Neural cell (in vitro differentiated cells): Measurements from ENCODE around the gene GRK7. TPM values are rescaled to one million over a fixed set of nuclear protein-coding genes. Genes with fewer than 3 reads are reported as not detected.

Source experiments
- H2AFZ ChIP-seq: fragments of 200-600, 300-800 bp; sonication (generic), shearing (Covaris generic); 2 replicates; pipeline ENCODE4 v1.6.0; 2014; ENCODE audit warnings: low read depth, mild to moderate bottlenecking, antibody characterized with exemption, low read length, moderate library complexity
- H3F3A ChIP-seq: fragments of 200-600 bp; shearing (Covaris generic); 2 replicates; pipeline ENCODE4 v1.6.1; 2016; ENCODE audit warnings: mild to moderate bottlenecking, moderate library complexity, mixed read lengths, antibody characterized with exemption, low read length; ENCODE audit not compliant: insufficient read depth, poor library complexity, severe bottlenecking
- H3K27ac ChIP-seq: fragments of 200-600, 300-800 bp; sonication (generic), shearing (Covaris generic); 2 replicates; pipeline ENCODE4 v1.5.1; 2014; ENCODE audit warnings: mild to moderate bottlenecking, low read length, moderate library complexity
- H3K27me3 ChIP-seq: fragments of 300-800, 200-600 bp; sonication (generic), shearing (Covaris generic); 2 replicates; pipeline ENCODE4 v1.6.0; 2014; ENCODE audit warnings: mild to moderate bottlenecking, low read depth, low read length, moderate library complexity; ENCODE audit not compliant: insufficient read depth
- H3K36me3 ChIP-seq: fragments of 300-800, 200-600 bp; sonication (generic), shearing (Covaris generic); 2 replicates; pipeline ENCODE4 v1.5.1; 2014; ENCODE audit warnings: mild to moderate bottlenecking, antibody characterized with exemption, low read length, moderate library complexity; ENCODE audit not compliant: insufficient read depth
- H3K4me2 ChIP-seq: fragments of 300-800, 200-600 bp; sonication (generic), shearing (Covaris generic); 2 replicates; pipeline ENCODE4 v1.6.0; 2014; ENCODE audit warnings: mild to moderate bottlenecking, low read length
- H3K4me3 ChIP-seq: fragments of 300-800, 200-600 bp; sonication (generic), shearing (Covaris generic); 2 replicates; pipeline ENCODE4 v1.5.1; 2014; ENCODE audit warnings: mild to moderate bottlenecking, low read length, moderate library complexity
- H3K79me2 ChIP-seq: fragments of 200-600 bp; shearing (Covaris generic); replicated peaks from 2 replicates; pipeline ENCODE4 v1.6.0; 2014; ENCODE audit warnings: mild to moderate bottlenecking, low read length, moderate library complexity; ENCODE audit not compliant: insufficient read depth
- H3K9ac ChIP-seq: fragments of 300-800, 200-600 bp; sonication (generic), shearing (Covaris generic); 2 replicates; pipeline ENCODE4 v1.6.1; 2016; ENCODE audit warnings: mild to moderate bottlenecking, low read length, mixed read lengths
- H3K9me2 ChIP-seq: fragments of 200-600 bp; shearing (Covaris generic); 2 replicates; pipeline ENCODE4 v1.6.1; 2016; ENCODE audit warnings: mild to moderate bottlenecking, low read length, mixed read lengths; ENCODE audit not compliant: insufficient read depth
- H3K9me3 ChIP-seq: fragments of 200-600, 300-800 bp; sonication (generic), shearing (Covaris generic); 2 replicates; pipeline ENCODE4 v1.6.1; 2016; ENCODE audit warnings: mild to moderate bottlenecking, mixed run types, low read length, moderate library complexity, mixed read lengths
- H4K20me1 ChIP-seq: fragments of 200-600 bp; shearing (Covaris generic); 2 replicates; pipeline ENCODE4 v1.6.1; 2016; ENCODE audit warnings: mild to moderate bottlenecking, mixed run types; ENCODE audit not compliant: insufficient read depth
- EP300 ChIP-seq: fragments of 450-650 bp; conservative IDR thresholded peaks from 2 replicates; pipeline ENCODE4 v1.6.1; 2014; ENCODE audit warnings: antibody characterized with exemption, mild to moderate bottlenecking, moderate library complexity; ENCODE audit not compliant: poor library complexity, severe bottlenecking
- EZH2 ChIP-seq: fragments of 200-600, 300-800 bp; shearing (Covaris generic), sonication (generic); IDR thresholded peaks from 2 replicates; pipeline ENCODE4 v1.6.1; 2014; ENCODE audit warnings: antibody characterized with exemption, low read length, borderline replicate concordance, mild to moderate bottlenecking; ENCODE audit not compliant: insufficient read depth, poor library complexity, severe bottlenecking
- MXI1 ChIP-seq: fragments of 450-650 bp; conservative IDR thresholded peaks from 2 replicates; pipeline ENCODE4 v1.6.1; 2014; ENCODE audit warnings: antibody characterized with exemption, mild to moderate bottlenecking; ENCODE audit not compliant: poor library complexity, severe bottlenecking
- POLR2AphosphoS5 ChIP-seq: IDR thresholded peaks from 2 replicates; pipeline ENCODE4 v1.6.1; 2012
- RAD21 ChIP-seq: fragments of 450-650 bp; conservative IDR thresholded peaks from 2 replicates; pipeline ENCODE4 v1.6.1; 2014; ENCODE audit warnings: antibody characterized with exemption, mild to moderate bottlenecking, moderate library complexity
- SMC3 ChIP-seq: fragments of 450-650 bp; conservative IDR thresholded peaks from 2 replicates; pipeline ENCODE4 v1.6.1; 2014; ENCODE audit warnings: antibody characterized with exemption, mild to moderate bottlenecking, moderate library complexity; ENCODE audit not compliant: poor library complexity
- TAF1 ChIP-seq: IDR thresholded peaks from 2 replicates; pipeline ENCODE4 v1.6.1; 2012; ENCODE audit warnings: low read depth
- polyA plus RNA-seq: library from polyadenylated mRNA; depleted of rRNA; stranded (reverse); fragments of >200 nt; gene quantifications from 2 replicates; pipeline ENCODE4 v1.2.3, GENCODE V29; 2014
- TF ChIP-seq, protein P1 (sequence below): fragments of 450-650 bp; IDR thresholded peaks from 2 replicates; pipeline ENCODE4 v1.5.1; 2014; ENCODE audit warnings: antibody characterized with exemption, mild to moderate bottlenecking, moderate library complexity; ENCODE audit not compliant: poor library complexity, severe bottlenecking
- TF ChIP-seq, protein P2 (sequence below): IDR thresholded peaks from 2 replicates; pipeline ENCODE4 v1.6.1; 2012; ENCODE audit warnings: borderline replicate concordance

The GRK7 gene
- polyA plus RNA-seq, 1 donor from 2014 or later = not detected

DNA sequence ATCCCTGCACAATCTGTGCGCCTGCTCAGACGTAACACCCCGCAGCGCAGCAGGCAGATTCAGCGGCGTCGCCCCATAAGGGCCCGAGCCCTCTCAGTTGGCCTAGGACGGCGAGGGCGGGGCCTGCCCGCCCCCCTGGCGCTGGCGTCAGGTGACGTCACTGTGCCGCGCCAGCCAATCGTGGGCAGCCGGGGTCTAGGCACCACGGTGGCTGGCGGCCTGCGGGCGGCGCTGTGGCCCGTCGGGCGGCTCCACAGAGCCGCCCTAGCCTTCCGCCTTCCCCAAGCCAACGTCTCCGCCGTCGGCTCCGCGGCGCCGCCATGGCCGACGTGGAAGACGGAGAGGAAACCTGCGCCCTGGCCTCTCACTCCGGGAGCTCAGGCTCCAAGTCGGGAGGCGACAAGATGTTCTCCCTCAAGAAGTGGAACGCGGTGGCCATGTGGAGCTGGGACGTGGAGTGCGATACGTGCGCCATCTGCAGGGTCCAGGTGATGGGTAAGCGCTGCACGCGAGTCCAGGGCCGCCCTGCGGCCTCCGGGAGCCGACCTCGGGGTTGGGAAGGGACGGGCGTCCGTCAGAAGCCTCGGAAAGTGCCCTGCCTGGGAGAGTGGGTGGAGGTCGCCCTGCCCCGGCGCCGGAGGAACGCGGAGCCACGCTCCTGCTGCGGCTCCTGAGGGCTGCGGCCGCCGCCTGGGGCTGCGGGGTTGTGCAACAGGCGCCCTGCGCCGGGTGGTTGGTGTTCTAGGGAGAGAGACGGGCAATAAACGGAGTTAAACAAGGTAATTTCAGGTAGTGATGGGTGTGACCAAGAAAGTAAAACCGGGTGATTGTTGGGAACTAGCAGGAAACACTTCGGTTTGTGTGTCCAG lies 25.0 kb upstream of the GRK7 start, which contains the start of gene RNF7:
Gene RNF7 (plus strand): TSS at position 277 of the 869 bp plus-strand sequence. CDS start 44 bp downstream, at position 321.
- H3F3A ChIP-seq = no peaks in the 10 kb centered on the region
- H3K36me3 ChIP-seq = no peaks in the 10 kb centered on the region
- H3K27ac ChIP-seq = peak within 1 kb of the TSS; percentile 93
- no peaks in the 10 kb centered on the region for H3K9me2 ChIP-seq
- peak within 1 kb of the TSS; percentile 98 for H3K4me3 ChIP-seq
- no peaks in the 10 kb centered on the region for H3K27me3 ChIP-seq
- H3K79me2 ChIP-seq = peaks cover 43% of the 10 kb centered on the region
- peak within 1 kb of the TSS; percentile 81 for H3K4me2 ChIP-seq
- H2AFZ ChIP-seq = peak within 1 kb of the TSS; percentile 92
- H3K9me3 ChIP-seq = no peaks in the 10 kb centered on the region
- H4K20me1 ChIP-seq = no peaks in the 10 kb centered on the region
- TF ChIP-seq TAF1 (peak; percentile 72), MXI1 (peak; percentile 92), SMC3 (peak; percentile 86), POLR2AphosphoS5 (peak; percentile 74), EP300 (peak; percentile 78), RAD21 (peak; percentile 91), EZH2 (no peak)
- TF ChIP-seq, protein P1, sequence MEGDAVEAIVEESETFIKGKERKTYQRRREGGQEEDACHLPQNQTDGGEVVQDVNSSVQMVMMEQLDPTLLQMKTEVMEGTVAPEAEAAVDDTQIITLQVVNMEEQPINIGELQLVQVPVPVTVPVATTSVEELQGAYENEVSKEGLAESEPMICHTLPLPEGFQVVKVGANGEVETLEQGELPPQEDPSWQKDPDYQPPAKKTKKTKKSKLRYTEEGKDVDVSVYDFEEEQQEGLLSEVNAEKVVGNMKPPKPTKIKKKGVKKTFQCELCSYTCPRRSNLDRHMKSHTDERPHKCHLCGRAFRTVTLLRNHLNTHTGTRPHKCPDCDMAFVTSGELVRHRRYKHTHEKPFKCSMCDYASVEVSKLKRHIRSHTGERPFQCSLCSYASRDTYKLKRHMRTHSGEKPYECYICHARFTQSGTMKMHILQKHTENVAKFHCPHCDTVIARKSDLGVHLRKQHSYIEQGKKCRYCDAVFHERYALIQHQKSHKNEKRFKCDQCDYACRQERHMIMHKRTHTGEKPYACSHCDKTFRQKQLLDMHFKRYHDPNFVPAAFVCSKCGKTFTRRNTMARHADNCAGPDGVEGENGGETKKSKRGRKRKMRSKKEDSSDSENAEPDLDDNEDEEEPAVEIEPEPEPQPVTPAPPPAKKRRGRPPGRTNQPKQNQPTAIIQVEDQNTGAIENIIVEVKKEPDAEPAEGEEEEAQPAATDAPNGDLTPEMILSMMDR = peak; percentile 100
- TF ChIP-seq, protein P2, sequence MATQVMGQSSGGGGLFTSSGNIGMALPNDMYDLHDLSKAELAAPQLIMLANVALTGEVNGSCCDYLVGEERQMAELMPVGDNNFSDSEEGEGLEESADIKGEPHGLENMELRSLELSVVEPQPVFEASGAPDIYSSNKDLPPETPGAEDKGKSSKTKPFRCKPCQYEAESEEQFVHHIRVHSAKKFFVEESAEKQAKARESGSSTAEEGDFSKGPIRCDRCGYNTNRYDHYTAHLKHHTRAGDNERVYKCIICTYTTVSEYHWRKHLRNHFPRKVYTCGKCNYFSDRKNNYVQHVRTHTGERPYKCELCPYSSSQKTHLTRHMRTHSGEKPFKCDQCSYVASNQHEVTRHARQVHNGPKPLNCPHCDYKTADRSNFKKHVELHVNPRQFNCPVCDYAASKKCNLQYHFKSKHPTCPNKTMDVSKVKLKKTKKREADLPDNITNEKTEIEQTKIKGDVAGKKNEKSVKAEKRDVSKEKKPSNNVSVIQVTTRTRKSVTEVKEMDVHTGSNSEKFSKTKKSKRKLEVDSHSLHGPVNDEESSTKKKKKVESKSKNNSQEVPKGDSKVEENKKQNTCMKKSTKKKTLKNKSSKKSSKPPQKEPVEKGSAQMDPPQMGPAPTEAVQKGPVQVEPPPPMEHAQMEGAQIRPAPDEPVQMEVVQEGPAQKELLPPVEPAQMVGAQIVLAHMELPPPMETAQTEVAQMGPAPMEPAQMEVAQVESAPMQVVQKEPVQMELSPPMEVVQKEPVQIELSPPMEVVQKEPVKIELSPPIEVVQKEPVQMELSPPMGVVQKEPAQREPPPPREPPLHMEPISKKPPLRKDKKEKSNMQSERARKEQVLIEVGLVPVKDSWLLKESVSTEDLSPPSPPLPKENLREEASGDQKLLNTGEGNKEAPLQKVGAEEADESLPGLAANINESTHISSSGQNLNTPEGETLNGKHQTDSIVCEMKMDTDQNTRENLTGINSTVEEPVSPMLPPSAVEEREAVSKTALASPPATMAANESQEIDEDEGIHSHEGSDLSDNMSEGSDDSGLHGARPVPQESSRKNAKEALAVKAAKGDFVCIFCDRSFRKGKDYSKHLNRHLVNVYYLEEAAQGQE = peak; percentile 67
- H3K9ac ChIP-seq = peak within 1 kb of the TSS; percentile 93

DNA sequence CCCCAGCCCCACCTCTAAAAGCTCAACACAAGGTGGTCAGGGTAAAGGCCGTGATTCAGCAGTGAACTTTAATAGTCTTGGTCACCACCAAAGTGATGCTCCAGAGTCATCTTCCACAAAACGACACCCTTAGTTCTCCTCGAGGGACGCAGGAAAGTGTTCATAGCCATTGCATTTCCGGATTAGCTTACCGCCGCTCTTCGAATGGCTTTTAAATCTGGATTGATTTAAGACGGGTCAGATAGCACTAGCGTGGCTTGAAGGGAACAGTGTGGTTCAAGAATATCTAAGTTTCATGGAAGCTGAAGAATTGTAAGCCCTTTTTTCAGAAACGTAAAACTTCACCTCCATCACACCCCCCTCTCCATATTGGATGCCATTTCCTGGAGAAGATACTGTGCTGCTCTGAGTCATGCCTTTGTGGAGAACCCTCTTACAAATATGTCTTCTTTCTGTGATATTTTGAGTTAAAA lies 24.3 kb upstream of the GRK7 start:
- TF ChIP-seq EZH2 (no peak), MXI1 (no peak), SMC3 (no peak), TAF1 (no peak), EP300 (no peak), POLR2AphosphoS5 (no peak), RAD21 (no peak)
- TF ChIP-seq, protein P2 = no peak
- TF ChIP-seq, protein P1 = no peak
- H2AFZ ChIP-seq = peak overlapping the region; percentile 92
- H3K79me2 ChIP-seq = peaks cover 49% of the 10 kb centered on the region
- no peaks in the 10 kb centered on the region for H3K9me2 ChIP-seq
- peak overlapping the region; percentile 98 for H3K4me3 ChIP-seq
- H3K27ac ChIP-seq = peak overlapping the region; percentile 93
- no peaks in the 10 kb centered on the region for H4K20me1 ChIP-seq
- peak overlapping the region; percentile 81 for H3K4me2 ChIP-seq
- H3K36me3 ChIP-seq = no peaks in the 10 kb centered on the region
- peak overlapping the region; percentile 93 for H3K9ac ChIP-seq
- no peaks in the 10 kb centered on the region for H3F3A ChIP-seq
- no peaks in the 10 kb centered on the region for H3K9me3 ChIP-seq
- H3K27me3 ChIP-seq = no peaks in the 10 kb centered on the region
